ENCODE data around the gene CFL1. TPM values are rescaled to one million over a fixed set of nuclear protein-coding genes. Genes with fewer than 3 reads are reported as not detected.

Gene CFL1
- total and polyA plus RNA-seq, 10 of the 15 experiments (the other 5 are each of a cell fraction or from before 2014, with no cell fraction given): 164 to 2,994 (median 1,500) TPM

- TF ChIP-seq, protein P1, sequence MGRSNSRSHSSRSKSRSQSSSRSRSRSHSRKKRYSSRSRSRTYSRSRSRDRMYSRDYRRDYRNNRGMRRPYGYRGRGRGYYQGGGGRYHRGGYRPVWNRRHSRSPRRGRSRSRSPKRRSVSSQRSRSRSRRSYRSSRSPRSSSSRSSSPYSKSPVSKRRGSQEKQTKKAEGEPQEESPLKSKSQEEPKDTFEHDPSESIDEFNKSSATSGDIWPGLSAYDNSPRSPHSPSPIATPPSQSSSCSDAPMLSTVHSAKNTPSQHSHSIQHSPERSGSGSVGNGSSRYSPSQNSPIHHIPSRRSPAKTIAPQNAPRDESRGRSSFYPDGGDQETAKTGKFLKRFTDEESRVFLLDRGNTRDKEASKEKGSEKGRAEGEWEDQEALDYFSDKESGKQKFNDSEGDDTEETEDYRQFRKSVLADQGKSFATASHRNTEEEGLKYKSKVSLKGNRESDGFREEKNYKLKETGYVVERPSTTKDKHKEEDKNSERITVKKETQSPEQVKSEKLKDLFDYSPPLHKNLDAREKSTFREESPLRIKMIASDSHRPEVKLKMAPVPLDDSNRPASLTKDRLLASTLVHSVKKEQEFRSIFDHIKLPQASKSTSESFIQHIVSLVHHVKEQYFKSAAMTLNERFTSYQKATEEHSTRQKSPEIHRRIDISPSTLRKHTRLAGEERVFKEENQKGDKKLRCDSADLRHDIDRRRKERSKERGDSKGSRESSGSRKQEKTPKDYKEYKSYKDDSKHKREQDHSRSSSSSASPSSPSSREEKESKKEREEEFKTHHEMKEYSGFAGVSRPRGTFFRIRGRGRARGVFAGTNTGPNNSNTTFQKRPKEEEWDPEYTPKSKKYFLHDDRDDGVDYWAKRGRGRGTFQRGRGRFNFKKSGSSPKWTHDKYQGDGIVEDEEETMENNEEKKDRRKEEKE (IDR thresholded peaks at IDR 0.05): no peak
- TF ChIP-seq CREM (IDR thresholded peaks at IDR 0.05; ENCODE audit: low read depth) (peak; percentile 91), STAT1 (conservative IDR thresholded peaks at IDR 0.05) (0 out of 2 replicates have a peak, but pooled peaks have one; percentile 37), CHD4 (IDR thresholded peaks at IDR 0.05) (no peak), HDGF (IDR thresholded peaks at IDR 0.05) (peak; percentile 47; the same call in 1 of the 2 replicates), ZBTB4 (CRISPR knock-in tag; IDR thresholded peaks at IDR 0.05) (no peak), RAD21 (IDR thresholded peaks at IDR 0.05; ENCODE audit: insufficient read depth, low read depth, low read length) (peak; percentile 45), POU2F2 (IDR thresholded peaks at IDR 0.05; ENCODE audit: borderline replicate concordance, low read depth, low read length) (peak; percentile 54; the same call in 1 of the 3 replicates), CBFB (IDR thresholded peaks at IDR 0.05; ENCODE audit: low read depth) (peak; percentile 27; the same call in 1 of the 2 replicates), MYB (IDR thresholded peaks at IDR 0.05; ENCODE audit: borderline replicate concordance, low read depth, low read length) (no peak), ZNF592 (IDR thresholded peaks at IDR 0.05) (0 out of 2 replicates have a peak, but pooled peaks have one; percentile 70), ZSCAN29 (IDR thresholded peaks at IDR 0.05) (no peak), MLLT1 (IDR thresholded peaks at IDR 0.05) (peak; percentile 77), SIN3A (IDR thresholded peaks at IDR 0.05; ENCODE audit: low read depth, low read length) (peak; percentile 83), RELB (IDR thresholded peaks at IDR 0.05; ENCODE audit: low read depth) (peak; percentile 79), BMI1 (IDR thresholded peaks at IDR 0.05; ENCODE audit: borderline replicate concordance) (no peak)
These were observed 30.3 kb upstream of the CFL1 start, which contains the start of gene FIBP (continued) for GRCh38 chr11:65888163-65888814.

Data from GM12878 (cell line).